ENCODE measurements around the gene TTLL5.

DNA sequence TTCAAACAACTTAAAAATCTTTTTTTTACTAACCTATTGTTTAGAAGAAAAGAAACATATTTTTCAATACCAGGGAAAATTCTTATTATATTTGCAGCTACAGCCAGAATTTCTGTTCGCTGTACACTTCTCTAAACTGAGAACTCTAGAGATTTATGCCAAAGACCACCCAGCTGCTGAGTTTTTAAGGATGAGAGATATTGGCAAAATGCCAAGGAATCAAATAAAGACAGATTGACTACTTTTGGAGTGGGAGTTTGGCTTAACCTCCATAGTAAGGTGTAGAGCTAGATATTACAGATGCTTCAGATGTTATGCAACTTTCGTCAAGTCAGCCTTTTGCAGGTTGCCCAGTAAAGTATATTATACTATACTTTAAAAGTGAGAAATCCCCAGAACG lies 71.8 kb downstream of the TTLL5 start:
- no peak for TF ChIP-seq EP300 (IDR thresholded peaks at IDR 0.05)
- TF ChIP-seq, protein P1, sequence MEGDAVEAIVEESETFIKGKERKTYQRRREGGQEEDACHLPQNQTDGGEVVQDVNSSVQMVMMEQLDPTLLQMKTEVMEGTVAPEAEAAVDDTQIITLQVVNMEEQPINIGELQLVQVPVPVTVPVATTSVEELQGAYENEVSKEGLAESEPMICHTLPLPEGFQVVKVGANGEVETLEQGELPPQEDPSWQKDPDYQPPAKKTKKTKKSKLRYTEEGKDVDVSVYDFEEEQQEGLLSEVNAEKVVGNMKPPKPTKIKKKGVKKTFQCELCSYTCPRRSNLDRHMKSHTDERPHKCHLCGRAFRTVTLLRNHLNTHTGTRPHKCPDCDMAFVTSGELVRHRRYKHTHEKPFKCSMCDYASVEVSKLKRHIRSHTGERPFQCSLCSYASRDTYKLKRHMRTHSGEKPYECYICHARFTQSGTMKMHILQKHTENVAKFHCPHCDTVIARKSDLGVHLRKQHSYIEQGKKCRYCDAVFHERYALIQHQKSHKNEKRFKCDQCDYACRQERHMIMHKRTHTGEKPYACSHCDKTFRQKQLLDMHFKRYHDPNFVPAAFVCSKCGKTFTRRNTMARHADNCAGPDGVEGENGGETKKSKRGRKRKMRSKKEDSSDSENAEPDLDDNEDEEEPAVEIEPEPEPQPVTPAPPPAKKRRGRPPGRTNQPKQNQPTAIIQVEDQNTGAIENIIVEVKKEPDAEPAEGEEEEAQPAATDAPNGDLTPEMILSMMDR (IDR thresholded peaks at IDR 0.05): no peak
- no peak for TF ChIP-seq POLR2AphosphoS5 (IDR thresholded peaks at IDR 0.05)
